ENCODE data around the gene WNK4. TPM values are rescaled to one million over a fixed set of nuclear protein-coding genes. Genes with fewer than 3 reads are reported as not detected.
A peak's percentile ranks its signal among the peaks of the same experiment; 100 is the strongest.

The WNK4 gene
- total and polyA plus RNA-seq, 9 of the 15 experiments (the other 6 are each of a cell fraction or from before 2014, with no cell fraction given), result 0.32 to 25.8 (median 4.5) TPM

- intact Hi-C loops (cut with micrococcal nuclease), result no loop called here
- no peaks in the 10 kb centered on the region for H4K20me1 ChIP-seq (replicated peaks; ENCODE audit: control insufficient read depth, insufficient read depth, low read length)
- in situ Hi-C loops (cut with MboI), result no loop called here
- TSS peak; percentile 52 for BruUV-seq (replicated peaks)
- no peaks in the 10 kb centered on the region for H3K9me3 ChIP-seq (replicated peaks; ENCODE audit: control insufficient read depth, insufficient read depth, low read depth, low read length)
- WGBS (ENCODE audit: insufficient coverage, low coverage, missing lambda C conversion rate), result 85% methylated on average over 16 of the region's 18 CpGs
- ATAC-seq, result no peak
- no peaks in the 10 kb centered on the region for H3K27me3 ChIP-seq (ENCODE audit: control insufficient read depth in 2 of 2, insufficient read depth in 2 of 2, low read length in 2 of 2)
- no peak for DNase-seq (ENCODE audit: extremely low read depth in 1 of 4, low spot score in 3 of 4)
- H3K4me2 ChIP-seq (ENCODE audit: insufficient read depth, low read length), result no peak overlapping the region
- H3K27ac ChIP-seq (ENCODE audit: extremely low read depth, low read depth, low read length), result no peak overlapping the region
- H3K36me3 ChIP-seq (ENCODE audit: control insufficient read depth, insufficient read depth, low read length), result peaks cover 30% of the 10 kb centered on the region
- H3K9ac ChIP-seq (ENCODE audit: insufficient read depth in 1 of 2, low read depth in 2 of 2, low read length in 2 of 2), result peak overlapping the region in 1 of 2 experiments; percentile 59; a peak in 1 of 4 replicates
- H3K79me2 ChIP-seq (ENCODE audit: control insufficient read depth, insufficient read depth, low read length), result peaks cover 17% of the 10 kb centered on the region
- ChIA-PET POLR2A (interaction anchor here (0.9 to 6.4 kb wide), 5 partner anchors 9 to 226 kb away, joined by 3 to 47 read pairs (median 8); partner anchors contain the start of gene WNK4), CTCF (ENCODE audit: low intra/inter-chr PET ratio) (no interaction called here)
- no peaks in the 10 kb centered on the region for H3K9me1 ChIP-seq (ENCODE audit: control insufficient read depth, insufficient read depth, low read length)
- H2AFZ ChIP-seq (ENCODE audit: low read depth, low read length), result no peak overlapping the region
- peaks cover 14 to 36% of the 10 kb centered on the region in 2 experiments for H3K4me1 ChIP-seq (replicated peaks in 1 of 2; ENCODE audit: control insufficient read depth in 2 of 2, insufficient read depth in 2 of 2, low read length in 2 of 2)
- TF ChIP-seq NEUROD1 (IDR thresholded peaks at IDR 0.05; ENCODE audit: borderline replicate concordance, low read depth, low read length, partially characterized antibody), result no peak
- no peak for TF ChIP-seq NCOA6 (IDR thresholded peaks at IDR 0.05)
- no peak for TF ChIP-seq ZNF280B (CRISPR knock-in tag; IDR thresholded peaks at IDR 0.05)
- TF ChIP-seq ATF2 (CRISPR knock-in tag; IDR thresholded peaks at IDR 0.05), result no peak
- TF ChIP-seq EWSR1 (IDR thresholded peaks at IDR 0.05; ENCODE audit: borderline replicate concordance, low read depth, partially characterized antibody), result no peak
- no peak for TF ChIP-seq TBP (optimal IDR thresholded peaks at IDR 0.05; ENCODE audit: low read depth, low read length)
- TF ChIP-seq SETDB1 (IDR thresholded peaks at IDR 0.05; ENCODE audit: low read length), result no peak
- 0 out of 2 replicates have a peak, but pooled peaks have one; percentile 9 for TF ChIP-seq POLR2AphosphoS5 (IDR thresholded peaks at IDR 0.05; ENCODE audit: control insufficient read depth, insufficient read depth, low read depth, low read length)
- no peak for TF ChIP-seq SOX6 (IDR thresholded peaks at IDR 0.05)
- no peak for TF ChIP-seq ZZZ3 (IDR thresholded peaks at IDR 0.05)
- TF ChIP-seq POLR2G (IDR thresholded peaks at IDR 0.05; ENCODE audit: low read depth, low read length), result peak; percentile 44
- TF ChIP-seq ZBTB33 (CRISPR knock-in tag; IDR thresholded peaks at IDR 0.05), result peak; percentile 42; the same call in 1 of the 2 replicates
- H3K4me3 ChIP-seq, result no peak overlapping the region
- no peak for FAIRE-seq
These were observed 15.8 kb downstream of the WNK4 start for GRCh38 chr17:42796066-42796758.

All from K562 (cell line).